ENCODE data around the gene ZNF385C.
"Not testable (repeated sequence)": the region's sequence is repeated elsewhere in the genome, so short reads cannot be mapped to it uniquely, and the experiment has no call there.

The ZNF385C gene, protein sequence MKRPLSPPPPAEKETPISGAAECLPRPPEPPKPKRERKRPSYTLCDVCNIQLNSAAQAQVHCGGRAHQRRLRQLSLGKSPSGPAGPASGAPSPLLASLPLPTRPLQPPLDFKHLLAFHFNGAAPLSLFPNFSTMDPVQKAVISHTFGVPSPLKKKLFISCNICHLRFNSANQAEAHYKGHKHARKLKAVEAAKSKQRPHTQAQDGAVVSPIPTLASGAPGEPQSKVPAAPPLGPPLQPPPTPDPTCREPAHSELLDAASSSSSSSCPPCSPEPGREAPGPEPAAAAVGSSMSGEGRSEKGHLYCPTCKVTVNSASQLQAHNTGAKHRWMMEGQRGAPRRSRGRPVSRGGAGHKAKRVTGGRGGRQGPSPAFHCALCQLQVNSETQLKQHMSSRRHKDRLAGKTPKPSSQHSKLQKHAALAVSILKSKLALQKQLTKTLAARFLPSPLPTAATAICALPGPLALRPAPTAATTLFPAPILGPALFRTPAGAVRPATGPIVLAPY

DNA sequence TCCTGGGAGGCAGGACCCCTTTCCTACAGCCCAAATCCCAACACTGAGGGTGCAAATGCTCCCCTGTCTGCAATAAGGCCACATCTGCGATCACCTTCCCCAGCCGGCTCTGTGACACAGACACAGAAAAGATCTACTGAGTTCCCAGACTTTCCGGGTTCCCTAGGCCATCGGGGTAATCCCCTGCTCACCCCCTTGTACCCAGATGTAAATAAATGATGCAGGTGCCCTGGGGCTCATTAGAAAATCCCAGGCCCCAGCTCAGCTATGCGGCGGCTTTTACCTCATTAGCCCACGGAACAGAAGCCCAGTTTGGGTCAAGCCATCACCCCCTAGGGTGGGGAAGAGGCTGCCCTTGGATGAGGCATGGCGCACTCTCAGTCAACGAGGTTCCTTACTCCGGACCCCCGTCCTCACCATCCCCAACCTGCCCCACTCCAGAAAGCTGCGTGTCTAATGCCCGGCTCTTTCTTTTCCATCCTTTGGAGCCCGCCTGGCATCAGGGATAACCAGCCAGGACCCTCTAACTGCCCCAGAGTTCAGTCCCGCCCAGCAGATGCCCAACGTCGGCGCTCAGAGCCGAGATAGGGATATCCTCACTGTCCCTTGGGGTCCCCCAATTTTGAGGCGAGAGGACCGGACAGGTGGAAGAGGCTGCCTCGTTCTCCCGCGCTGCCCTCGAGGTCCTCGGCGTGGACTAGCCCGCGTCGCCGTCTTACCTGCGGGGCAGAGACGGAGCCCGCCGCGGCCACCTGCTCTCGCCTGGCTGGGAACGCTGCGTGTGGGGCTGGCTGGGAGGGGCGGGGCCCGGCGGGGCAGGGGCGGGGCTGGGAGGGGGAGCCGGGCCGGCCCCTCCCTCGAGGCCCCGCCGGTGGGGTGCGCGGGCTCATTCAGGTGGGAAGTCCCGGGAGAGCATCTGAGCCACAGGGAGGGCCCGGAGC, at the start of gene ZNF385C:
ZNF385C (minus strand) TSS at position 783 of the 941 bp plus-strand sequence. CDS start 35,417 bp downstream, outside the sequence.
- DNase-seq (ENCODE audit: low read depth, low spot score) = no peak

DNA sequence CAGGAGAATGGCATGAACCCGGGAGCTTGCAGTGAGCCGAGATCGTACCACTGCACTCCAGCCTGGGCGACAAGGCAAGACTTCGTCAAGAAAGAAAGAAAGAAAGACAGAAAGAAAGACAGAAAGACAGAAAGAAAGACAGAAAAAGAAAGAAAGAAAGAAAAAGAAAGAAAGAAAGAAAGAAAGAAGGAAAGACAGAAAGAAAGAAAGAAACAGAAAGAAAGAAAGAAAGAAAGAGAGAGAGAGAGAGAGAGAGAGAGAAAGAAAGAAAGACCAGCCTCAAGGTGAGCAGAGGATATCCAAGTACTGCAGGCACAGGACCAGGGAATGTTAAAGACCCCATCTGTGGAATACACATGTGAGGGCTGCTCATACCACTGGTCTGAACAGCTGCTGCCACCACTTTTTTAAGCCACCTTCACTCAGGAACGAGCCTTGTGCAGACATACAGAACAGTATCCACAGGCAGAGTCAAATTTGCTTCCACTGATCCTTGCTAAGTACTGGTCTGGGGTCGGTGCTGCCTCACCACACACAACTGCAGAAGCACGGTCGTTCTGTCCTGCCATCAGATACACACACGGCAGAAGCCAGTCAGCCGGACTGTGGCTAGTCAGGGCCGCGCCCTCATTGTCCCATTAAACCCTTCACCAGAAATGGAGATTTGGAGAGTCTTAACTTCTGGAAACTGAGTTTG, 48.8 kb upstream of the ZNF385C start:
- no peak for DNase-seq (ENCODE audit: low read depth, low spot score)

DNA sequence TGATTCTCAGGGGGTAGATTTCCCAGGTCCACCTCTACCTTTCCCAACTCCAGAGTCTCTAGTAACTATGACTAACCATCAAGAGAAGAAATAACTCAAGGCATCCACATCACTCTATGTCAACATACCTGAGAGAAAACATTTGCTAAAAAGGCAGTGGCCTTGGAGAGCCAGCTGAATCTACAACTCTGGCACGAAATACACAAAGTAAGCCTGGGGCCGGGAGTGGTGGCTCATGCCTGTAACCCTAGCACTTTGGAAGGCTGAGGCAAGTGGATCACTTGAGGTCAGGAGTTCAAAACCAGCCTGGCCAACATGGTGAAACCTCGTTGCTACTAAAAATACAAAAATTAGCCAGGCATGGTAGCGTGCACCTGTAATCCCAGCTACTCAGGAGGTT, 44.9 kb upstream of the ZNF385C start:
- DNase-seq (ENCODE audit: low read depth, low spot score) = not testable (repeated sequence)

DNA sequence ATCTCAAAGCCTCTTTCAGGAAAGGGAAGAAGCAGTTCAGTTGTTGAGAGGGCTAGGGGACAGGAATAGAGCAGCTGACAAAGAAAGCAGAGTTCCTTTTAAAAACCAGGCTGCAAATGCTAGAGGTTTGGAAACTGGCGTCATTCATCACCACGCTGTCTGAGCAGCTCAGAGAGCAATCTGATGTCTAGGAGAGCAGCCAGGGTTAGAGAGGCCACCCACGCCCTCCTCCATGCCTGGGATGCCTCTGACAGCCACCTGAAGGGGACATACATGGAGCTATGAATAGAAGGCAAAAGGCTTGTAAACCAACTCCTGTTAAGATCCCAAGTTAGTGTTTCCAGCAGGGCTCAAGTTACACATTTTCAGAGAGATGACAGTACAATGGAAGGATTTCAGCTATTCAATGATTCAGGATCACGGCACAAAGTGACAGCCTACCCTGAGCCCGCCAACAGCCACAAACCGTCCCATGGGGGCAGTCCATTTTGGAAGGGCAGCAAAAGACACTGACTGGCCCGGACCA, 44.2 kb upstream of the ZNF385C start:
- no peak for DNase-seq (ENCODE audit: low read depth, low spot score)

DNA sequence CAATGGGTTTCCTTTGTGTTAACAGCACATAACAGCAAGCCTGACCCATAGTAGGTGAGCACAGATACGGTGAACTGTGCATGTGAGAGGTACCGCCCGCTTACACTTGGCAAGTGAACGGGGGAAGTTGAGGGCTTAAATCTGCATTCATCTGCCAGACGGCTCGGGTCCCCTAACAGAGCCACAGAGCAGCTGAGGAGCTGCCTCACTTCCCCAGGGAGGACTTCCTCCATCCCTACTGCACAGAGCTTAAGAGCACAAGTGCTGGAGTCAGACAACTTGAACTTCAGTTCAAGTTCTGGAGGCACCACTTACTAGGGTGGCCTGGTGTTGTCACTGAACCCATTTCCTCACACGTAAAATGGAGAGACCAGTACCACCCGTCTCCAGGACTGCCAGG, 43.1 kb upstream of the ZNF385C start:
- DNase-seq (ENCODE audit: low read depth, low spot score) = no peak

DNA sequence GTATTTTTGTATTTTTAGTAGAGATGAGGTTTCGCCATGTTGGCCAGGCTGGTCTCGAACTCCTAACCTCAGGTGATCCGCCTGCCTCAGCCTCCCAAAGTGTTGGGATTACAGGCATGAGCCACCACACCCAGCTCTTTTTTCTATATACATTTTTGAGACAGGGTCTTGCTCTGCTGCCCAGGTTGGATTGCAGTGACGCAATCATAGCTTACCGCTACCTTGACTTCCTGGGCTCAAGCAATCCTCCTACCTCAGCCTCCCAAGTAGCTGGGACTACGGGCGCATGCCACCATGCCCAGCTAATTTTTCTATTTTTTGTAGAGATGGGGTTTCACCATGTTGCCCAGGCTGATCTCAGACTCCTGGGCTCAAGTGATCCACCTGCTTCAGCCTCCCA, 42.4 kb upstream of the ZNF385C start:
- not testable (repeated sequence) for DNase-seq (ENCODE audit: low read depth, low spot score)

DNA sequence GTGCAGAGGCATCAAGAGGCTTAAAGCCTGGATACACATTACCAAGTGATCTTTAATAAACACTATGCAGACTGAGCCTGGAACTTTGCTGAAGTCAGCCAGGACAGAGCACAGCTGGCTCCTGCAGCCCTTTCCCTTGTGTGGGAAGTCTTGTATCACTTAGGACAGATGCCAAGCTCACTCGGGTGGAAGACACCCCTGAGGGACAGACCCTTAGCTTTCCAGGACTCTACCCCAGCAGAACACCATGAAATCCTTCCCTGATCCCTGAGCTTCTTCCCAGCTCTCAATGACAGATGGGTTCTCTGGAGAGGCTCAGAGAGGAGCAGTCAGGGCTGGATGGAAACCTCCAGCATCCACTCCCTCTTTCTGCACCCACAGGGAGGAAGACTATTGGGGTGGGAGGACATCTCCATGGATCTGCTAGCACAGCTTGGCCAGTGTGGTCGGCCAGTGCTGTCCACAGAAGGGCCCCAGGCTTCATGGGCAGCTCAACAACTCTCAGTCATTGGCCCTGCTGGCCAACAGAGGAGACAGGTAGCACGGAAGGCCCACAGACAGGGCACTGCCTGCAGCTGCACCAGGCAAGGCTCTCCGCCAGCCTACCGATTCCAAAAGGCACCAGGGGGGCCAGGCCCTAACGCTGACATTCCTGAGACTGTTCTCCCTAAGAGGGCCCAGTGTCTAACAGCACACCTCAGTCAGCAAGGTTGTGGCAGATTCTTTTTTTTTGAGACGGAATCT, 40.6 kb upstream of the ZNF385C start:
- no peak for DNase-seq (ENCODE audit: low read depth, low spot score)

DNA sequence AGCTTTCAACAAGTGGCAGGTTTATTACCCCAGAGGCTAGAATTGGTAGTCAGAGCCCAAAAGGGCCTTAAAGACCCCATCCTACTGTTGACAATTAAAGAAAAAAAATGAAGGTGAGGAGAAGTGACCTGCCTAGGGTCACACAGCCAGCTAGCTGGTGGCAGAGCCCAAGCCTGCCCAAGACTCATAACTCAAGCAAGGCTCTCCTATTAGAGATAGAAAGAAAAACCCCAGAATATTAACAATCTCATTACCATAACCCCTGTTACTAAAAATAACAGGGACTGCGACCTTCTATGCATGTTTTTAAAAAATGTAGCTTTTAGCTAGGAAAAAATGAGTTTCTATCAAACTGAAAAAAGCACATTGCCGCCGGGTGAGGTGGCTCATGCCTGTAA, 38.4 kb upstream of the ZNF385C start:
- DNase-seq (ENCODE audit: low read depth, low spot score) = no peak

DNA sequence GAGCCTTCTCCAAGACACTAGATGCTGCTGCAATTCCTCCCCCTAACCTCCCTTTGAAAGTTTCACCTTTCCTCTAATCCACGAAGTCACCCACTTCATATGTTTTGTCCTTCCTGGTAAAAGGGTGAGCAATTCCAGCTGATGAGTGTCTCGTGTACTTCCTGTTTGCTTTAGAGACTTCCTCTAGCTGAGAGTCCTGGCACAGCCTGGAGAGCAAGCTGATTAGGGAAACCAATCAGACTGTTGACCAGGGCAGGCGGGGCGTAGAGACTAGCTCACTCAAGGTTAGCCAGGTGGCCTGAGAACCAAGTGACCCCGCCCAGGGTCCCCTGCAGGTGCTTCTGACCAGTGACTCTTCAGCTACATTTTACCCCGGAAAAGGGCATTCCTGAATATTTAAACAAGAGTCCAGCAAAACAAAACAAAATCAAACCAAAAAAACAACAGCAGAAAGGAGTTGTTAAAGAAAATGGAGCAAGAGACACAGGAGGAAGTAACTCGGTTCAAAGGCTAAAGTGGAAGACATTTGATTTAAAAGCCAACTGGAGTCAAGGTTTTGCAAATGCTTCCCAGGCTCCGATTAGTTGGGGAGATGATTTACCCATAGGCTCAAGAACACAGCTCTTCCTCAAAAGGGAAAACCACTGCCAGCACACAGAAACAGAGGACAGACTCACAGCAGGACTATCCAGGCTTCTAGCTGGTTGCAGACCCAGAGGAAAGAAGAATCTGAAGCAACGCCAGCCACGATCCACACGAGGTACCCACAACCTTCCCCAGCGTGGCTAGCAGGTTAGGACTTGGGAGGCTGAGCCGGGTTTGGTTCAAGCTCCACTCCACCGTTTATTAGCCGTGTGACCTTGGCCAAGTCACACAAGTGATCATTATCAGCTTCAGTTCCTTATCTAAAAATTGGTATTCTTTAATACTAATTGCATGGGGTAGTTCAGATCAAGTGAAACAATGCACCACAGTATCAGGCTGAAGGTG, 37.7 kb upstream of the ZNF385C start:
- no peak for DNase-seq (ENCODE audit: low read depth, low spot score)

DNA sequence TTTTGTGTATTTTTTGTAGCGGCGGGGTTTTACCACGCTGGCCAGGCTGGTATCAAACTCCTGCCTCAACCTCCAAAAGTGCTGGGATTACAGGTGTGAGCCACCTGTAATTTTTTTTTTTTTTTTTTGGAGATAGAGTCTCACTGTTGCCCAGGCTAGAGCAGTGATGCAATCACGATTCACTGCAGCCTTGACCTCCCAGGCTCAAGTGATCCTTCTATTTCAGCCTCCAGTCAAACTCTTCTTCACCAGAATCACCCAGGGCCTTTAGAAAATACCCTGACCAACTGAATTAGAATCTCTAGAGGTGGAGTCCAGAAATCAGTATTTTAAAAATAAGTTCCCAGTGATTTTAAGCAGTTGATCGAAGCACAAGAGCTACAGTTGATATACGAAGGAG, 36.9 kb upstream of the ZNF385C start:
- no peak for DNase-seq (ENCODE audit: low read depth, low spot score)

DNA sequence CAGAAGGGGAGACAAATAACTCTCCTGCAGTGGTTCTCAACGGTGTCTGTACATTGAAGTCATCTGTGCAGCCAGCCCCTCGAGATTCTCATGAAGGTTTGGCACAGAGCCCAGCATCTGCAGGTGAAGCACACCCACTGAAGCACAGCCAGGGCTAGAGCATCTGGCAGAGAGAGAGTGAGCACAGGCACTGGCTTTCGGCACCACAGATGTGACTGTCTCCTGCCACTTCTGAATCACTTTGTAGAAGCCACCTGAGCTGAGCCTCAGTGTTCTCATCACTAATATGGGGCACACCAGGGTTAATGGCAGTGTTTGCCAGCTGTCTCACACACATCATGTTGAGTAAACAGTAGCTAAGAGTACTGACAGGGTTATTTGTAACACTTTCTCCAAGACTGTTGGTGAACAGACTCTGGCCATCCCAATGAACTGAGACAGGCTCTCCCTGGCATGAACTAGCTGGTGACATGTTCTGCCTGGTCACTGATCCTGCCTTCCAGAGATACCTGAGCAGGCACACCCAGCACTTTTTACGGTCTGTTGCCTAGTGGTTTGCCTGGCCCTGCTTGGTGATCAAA, 35.3 kb upstream of the ZNF385C start:
- no peak for DNase-seq (ENCODE audit: low read depth, low spot score)

DNA sequence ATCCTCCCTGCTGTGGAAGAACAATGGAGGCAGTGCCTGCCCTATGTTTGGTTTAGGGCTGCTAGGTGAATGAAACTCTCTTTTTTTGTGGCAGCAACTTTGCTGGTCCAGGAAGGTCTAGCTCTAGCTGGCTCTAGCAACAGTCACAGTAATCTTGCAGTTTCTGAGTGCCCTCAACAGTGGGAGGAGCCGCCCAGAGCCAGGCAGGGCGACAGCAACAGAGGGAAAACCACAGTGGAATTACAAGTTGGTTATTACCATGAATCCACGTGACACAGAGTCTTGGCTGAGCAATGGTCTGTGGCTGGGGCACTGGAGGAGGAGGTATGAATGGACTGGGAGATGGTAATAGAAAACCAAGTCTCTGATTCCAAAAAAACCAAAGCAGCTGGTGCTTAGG, 34.7 kb upstream of the ZNF385C start:
- no peak for DNase-seq (ENCODE audit: low read depth, low spot score)

DNA sequence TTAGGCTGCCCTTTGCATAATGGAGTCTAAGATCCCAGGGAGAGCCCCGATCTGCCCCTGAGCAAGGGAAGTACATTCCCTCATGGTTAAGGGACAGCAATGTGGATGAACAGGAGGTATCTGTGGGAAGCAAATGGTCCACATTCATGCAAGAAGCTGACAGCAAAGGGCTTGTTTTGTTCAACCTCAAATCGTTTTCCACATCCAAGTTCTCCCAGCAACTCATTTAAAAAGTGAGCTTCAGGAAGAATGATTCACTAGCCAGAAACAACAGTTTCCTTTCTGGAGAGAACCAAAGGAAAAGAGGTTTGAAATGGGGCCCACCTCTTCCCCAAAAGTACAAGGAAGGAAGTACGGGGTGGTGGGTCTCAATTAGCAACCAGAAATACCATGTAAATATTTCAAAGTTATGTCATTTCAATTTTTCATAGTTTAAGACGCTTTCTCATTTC, 33.7 kb upstream of the ZNF385C start:
- DNase-seq (ENCODE audit: low read depth, low spot score) = no peak

DNA sequence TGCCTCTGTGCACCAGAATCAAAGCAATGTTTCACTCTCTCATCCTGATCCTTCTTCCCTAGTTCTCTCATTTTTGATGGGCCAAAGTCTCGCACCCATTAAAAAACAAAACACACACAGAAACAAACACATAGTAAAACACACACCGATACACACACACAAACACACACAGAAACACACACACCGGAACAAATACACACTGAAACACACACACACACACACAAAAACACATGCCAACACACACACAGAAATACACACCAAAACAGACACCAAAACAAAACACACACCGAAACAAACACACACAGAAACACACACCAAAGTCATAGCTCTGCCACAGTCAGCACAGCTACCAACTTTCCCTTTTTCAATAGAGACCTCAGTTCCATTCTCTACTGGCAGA, 33.0 kb upstream of the ZNF385C start:
- no peak for DNase-seq (ENCODE audit: low read depth, low spot score)

DNA sequence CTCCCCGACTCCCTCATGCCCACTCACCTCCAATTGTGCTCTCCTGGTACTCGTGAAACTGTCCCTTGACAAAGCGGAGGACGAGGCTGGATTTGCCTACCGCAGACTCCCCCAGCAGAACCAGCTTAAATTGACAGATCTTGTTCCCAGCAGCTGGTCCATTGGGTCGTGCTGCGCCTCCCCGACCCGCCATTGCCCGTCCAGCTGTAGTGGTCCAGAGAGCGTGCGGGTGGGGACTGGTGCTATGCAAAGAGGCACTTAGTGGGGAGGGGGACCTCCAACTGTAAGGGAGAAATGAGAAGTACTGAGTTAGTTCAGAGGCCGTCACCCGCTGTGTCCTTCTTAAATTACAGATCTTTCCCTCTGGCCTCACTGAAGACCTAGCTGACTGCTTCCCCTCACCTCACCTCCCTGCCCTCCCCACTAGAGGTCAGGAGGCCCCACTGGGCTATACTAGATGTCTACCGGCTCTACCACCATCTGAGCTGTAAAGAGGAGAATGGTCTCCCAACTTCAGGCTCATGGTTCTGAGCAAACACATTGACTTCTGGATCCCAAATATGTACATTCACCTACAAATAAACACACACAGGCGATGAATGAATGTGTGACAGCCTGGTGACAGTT, 32.1 kb upstream of the ZNF385C start:
- DNase-seq (ENCODE audit: low read depth, low spot score) = no peak

DNA sequence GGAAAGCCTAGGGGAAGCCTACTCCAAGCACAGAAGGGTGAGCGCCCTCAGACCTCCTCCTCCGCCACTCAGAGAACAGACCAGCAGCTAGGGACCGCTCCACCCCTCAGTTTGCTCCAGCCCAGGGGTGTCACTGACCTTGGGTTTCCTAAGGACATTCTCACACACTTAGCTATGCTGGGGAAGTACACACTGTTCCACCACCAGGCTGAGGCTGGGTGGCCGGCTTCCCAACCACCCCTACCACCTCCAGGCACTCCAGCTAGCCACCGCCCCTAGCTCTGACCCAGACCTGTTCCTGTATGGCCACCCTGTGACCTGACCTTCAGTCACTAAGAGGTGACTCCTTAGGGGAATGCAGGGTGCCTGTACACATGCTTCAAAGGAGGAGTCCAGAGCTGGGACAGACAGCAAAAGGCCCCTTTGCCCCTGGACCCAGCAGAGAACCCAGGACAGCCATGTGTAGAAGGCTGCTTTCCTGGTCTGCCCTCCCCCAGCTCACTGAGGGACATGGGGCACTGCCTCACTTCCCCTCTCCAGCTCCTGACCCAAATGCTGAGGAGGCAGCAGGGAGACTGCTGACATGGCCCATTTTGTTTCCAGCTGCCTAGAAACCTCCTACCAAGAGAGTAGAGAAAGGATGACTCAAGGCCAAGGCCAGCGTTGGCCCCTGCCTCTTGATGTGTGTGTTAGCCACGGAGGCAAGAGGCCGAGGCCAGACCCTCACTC, 31.0 kb upstream of the ZNF385C start:
- DNase-seq (ENCODE audit: low read depth, low spot score) = no peak

DNA sequence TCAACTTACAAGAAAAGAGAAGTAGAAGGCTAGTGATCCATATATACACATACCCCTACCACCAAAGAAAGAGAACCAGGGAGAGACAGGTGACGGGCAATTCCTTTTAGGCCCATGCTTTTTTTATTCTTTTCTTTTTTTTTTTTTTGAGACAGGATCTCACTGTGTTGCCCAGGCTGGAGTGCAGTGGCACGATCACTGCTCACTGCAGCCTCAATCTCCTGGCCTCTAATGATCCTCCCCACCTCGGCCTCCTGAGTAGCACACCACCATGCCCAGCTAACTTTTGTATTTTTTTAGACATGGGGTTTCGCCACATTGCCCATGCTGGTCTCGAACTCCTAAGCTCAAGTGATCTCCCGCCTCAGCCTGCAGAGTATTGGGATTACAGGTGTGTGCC, 29.1 kb upstream of the ZNF385C start:
- no peak for DNase-seq (ENCODE audit: low read depth, low spot score)

DNA sequence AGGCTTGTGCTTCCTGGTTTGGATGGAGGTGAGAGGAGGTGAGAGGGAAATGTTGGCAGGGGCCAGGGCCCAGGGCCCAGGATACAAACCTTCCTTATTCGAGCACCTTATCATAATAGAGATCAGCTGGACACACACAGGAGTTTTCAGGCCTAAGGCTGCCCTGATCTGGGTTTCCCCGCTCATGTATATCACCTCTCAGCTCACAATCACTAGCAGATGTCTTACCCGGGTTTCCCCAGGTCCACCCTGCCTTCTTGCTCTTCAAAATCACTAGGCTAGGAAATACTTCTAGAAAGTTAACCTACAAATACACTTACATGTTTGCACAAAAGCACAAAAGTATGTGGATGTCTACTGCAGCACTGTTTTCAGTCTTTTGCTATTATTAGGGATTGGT, 28.6 kb upstream of the ZNF385C start:
- no peak for DNase-seq (ENCODE audit: low read depth, low spot score)

Measured in brain pericyte (primary cell).